H9 (cell line): Measurements from ENCODE around the gene FAM83F. TPM values are rescaled to one million over a fixed set of nuclear protein-coding genes. Genes with fewer than 3 reads are reported as not detected.

Experiments
- DNase-seq: peaks from one replicate; pipeline ENCODE4 v3.0.0-alpha.2; 2017
- H2AFZ ChIP-seq: one replicate; pipeline ENCODE4 v1.6.1; 2013; ENCODE audit warnings: mild to moderate bottlenecking, low read length, control low read depth, moderate library complexity
- H2AK5ac ChIP-seq: 2 replicates; pipeline ENCODE4 v1.6.1; 2013; ENCODE audit warnings: low read length, control low read depth, mixed read lengths; ENCODE audit not compliant: insufficient read length
- H2BK120ac ChIP-seq: one replicate; pipeline ENCODE4 v1.6.1; 2013; ENCODE audit warnings: low read depth, mild to moderate bottlenecking, low read length, control low read depth, inconsistent platforms; ENCODE audit not compliant: poor library complexity, severe bottlenecking
- H2BK12ac ChIP-seq: 2 replicates; pipeline ENCODE4 v1.6.1; 2013; ENCODE audit warnings: low read length, control low read depth, mixed read lengths, low read depth; ENCODE audit not compliant: insufficient read length
- H2BK15ac ChIP-seq: 2 replicates; pipeline ENCODE4 v1.6.1; 2013; ENCODE audit warnings: low read depth, low read length, control low read depth
- H2BK20ac ChIP-seq: one replicate; pipeline ENCODE4 v1.6.1; 2013; ENCODE audit warnings: low read depth, mild to moderate bottlenecking, low read length, control low read depth, inconsistent platforms; ENCODE audit not compliant: poor library complexity, severe bottlenecking
- H2BK5ac ChIP-seq: 2 replicates; pipeline ENCODE4 v1.6.1; 2013; ENCODE audit warnings: low read length, control low read depth, mixed read lengths; ENCODE audit not compliant: insufficient read length
- H3K14ac ChIP-seq: 2 replicates; pipeline ENCODE4 v1.6.1; 2013; ENCODE audit warnings: low read length, control low read depth; ENCODE audit not compliant: insufficient read depth
- H3K18ac ChIP-seq: 2 replicates; pipeline ENCODE4 v1.6.1; 2013; ENCODE audit warnings: low read depth, mild to moderate bottlenecking, mixed read lengths, low read length, control low read depth; ENCODE audit not compliant: insufficient read length
- H3K23ac ChIP-seq: 2 replicates; pipeline ENCODE4 v1.6.1; 2013; ENCODE audit warnings: low read length, control low read depth, mixed read lengths, low read depth; ENCODE audit not compliant: insufficient read length
- H3K23me2 ChIP-seq: 2 replicates; pipeline ENCODE4 v1.6.1; 2013; ENCODE audit warnings: low read depth, mild to moderate bottlenecking, mixed read lengths, low read length, control low read depth; ENCODE audit not compliant: insufficient read length, poor library complexity, severe bottlenecking
- H3K27ac ChIP-seq: 2 replicates; pipeline ENCODE4 v1.5.1; 2013; ENCODE audit warnings: low read length, control low read depth, mixed read lengths, low read depth; ENCODE audit not compliant: insufficient read length
- H3K27me3 ChIP-seq: 2 replicates; pipeline ENCODE4 v1.6.1; 2013; ENCODE audit warnings: low read length, control low read depth, inconsistent platforms; ENCODE audit not compliant: insufficient read depth
- H3K4ac ChIP-seq: 2 replicates; pipeline ENCODE4 v1.6.1; 2013; ENCODE audit warnings: low read depth, mild to moderate bottlenecking, control low read depth, inconsistent platforms, low read length, moderate library complexity
- H3K4me1 ChIP-seq: 2 replicates; pipeline ENCODE4 v1.6.1; 2013; ENCODE audit warnings: low read length, control low read depth, inconsistent platforms; ENCODE audit not compliant: insufficient read depth
- H3K4me2 ChIP-seq: 2 replicates; pipeline ENCODE4 v1.6.1; 2013; ENCODE audit warnings: low read length, control low read depth, mixed read lengths; ENCODE audit not compliant: insufficient read length, insufficient read depth
- H3K56ac ChIP-seq: 2 replicates; pipeline ENCODE4 v1.6.1; 2013; ENCODE audit warnings: low read depth, mild to moderate bottlenecking, mixed read lengths, low read length, control low read depth; ENCODE audit not compliant: insufficient read length
- H3K79me1 ChIP-seq: 2 replicates; pipeline ENCODE4 v1.6.1; 2013; ENCODE audit warnings: low read depth, mild to moderate bottlenecking, moderate library complexity, low read length, control low read depth, inconsistent platforms; ENCODE audit not compliant: insufficient read depth, poor library complexity, severe bottlenecking
- H3K79me2 ChIP-seq: 2 replicates; pipeline ENCODE4 v1.6.1; 2013; ENCODE audit warnings: low read length, control low read depth, inconsistent platforms; ENCODE audit not compliant: insufficient read depth
- H3K9ac ChIP-seq: 2 replicates; pipeline ENCODE4 v1.6.1; 2013; ENCODE audit warnings: low read length, control low read depth, mixed read lengths; ENCODE audit not compliant: insufficient read length; ENCODE audit errors: extremely low read depth
- H3K9me3 ChIP-seq: one replicate; pipeline ENCODE4 v1.6.1; 2013; ENCODE audit warnings: low read depth, low read length, inconsistent platforms; ENCODE audit not compliant: control insufficient read depth
- H3T11ph ChIP-seq: one replicate; pipeline ENCODE4 v1.6.1; 2013; ENCODE audit warnings: mild to moderate bottlenecking, low read length, control low read depth, inconsistent platforms
- H4K20me1 ChIP-seq: one replicate; pipeline ENCODE4 v1.6.1; 2013; ENCODE audit not compliant: control insufficient read depth, insufficient read length, insufficient read depth
- H4K5ac ChIP-seq: 2 replicates; pipeline ENCODE4 v1.6.1; 2013; ENCODE audit warnings: low read depth, mild to moderate bottlenecking, mixed read lengths, low read length, control low read depth; ENCODE audit not compliant: insufficient read length
- H4K8ac ChIP-seq: replicated peaks from 2 replicates; pipeline ENCODE4 v1.6.1; 2013; ENCODE audit warnings: low read length, control low read depth, mixed read lengths, low read depth; ENCODE audit not compliant: insufficient read length
- H4K91ac ChIP-seq: 2 replicates; pipeline ENCODE4 v1.6.1; 2013; ENCODE audit warnings: low read depth, mild to moderate bottlenecking, moderate library complexity, mixed read lengths, low read length, control low read depth; ENCODE audit not compliant: insufficient read length
- H3K27ac Mint-ChIP-seq, 3 experiments: 2 replicates in 2 of 3; 3 replicates in 1 of 3; pipeline ENCODE4 v1.8.0; 2020 to 2021; ENCODE audit warnings: mixed read lengths in 3 of 3, mild to moderate bottlenecking in 1 of 3, moderate library complexity in 1 of 3
- H3K27me3 Mint-ChIP-seq: 2 replicates; pipeline ENCODE4 v1.8.0; 2021; ENCODE audit warnings: low read depth, mild to moderate bottlenecking, moderate library complexity, mixed read lengths
- H3K36me3 Mint-ChIP-seq, 3 experiments: 2 replicates in 2 of 3; 3 replicates in 1 of 3; pipeline ENCODE4 v1.8.0; 2020 to 2021; ENCODE audit warnings: low read depth in 3 of 3, mixed read lengths in 3 of 3; ENCODE audit not compliant: insufficient read depth in 1 of 3
- H3K4me1 Mint-ChIP-seq, 2 experiments: 2 replicates each; pipeline ENCODE4 v1.8.0; 2020; ENCODE audit warnings: mixed read lengths in 2 of 2
- H3K4me3 Mint-ChIP-seq, 2 experiments: 2 replicates in 1 of 2; 3 replicates in 1 of 2; pipeline ENCODE4 v1.8.0; 2020 to 2021; ENCODE audit warnings: mild to moderate bottlenecking in 2 of 2, mixed read lengths in 2 of 2, moderate library complexity in 1 of 2
- H3K9me3 Mint-ChIP-seq, 2 experiments: 2 replicates in 1 of 2; 3 replicates in 1 of 2; pipeline ENCODE4 v1.8.0; 2020; ENCODE audit warnings: mild to moderate bottlenecking in 2 of 2, mixed read lengths in 2 of 2, moderate library complexity in 1 of 2
- CTCF ChIP-seq: fragments of 200-600 bp; sonication (generic); conservative IDR thresholded peaks from 3 replicates; pipeline ENCODE4 v1.8.0; 2021; ENCODE audit warnings: antibody characterized with exemption, mild to moderate bottlenecking
- WGBS: extraction: QIAGEN DNeasy Blood & Tissue Kit; methylation state at CpG from one replicate; pipeline ENCODE4 v1.1.7; 2013; ENCODE audit warnings: missing lambda C conversion rate, low lambda C conversion rate, mixed read lengths; ENCODE audit not compliant: insufficient read length; ENCODE audit errors: extremely low coverage; 5-methylcytosine and 5-hydroxymethylcytosine counted together
- total RNA-seq: library from RNA; stranded (reverse); gene quantifications from 2 replicates; pipeline ENCODE4 v1.2.1, GENCODE V29; 2021

Gene FAM83F
- total RNA-seq, 1 experiment from 2014 or later = 17.4 TPM

- no peak overlapping the region for H2BK5ac ChIP-seq
Observed at GRCh38 chr22:40056559-40056958, 61.8 kb downstream of the FAM83F start.

More at GRCh38 chr22:40056559-40056958, 61.8 kb downstream of the FAM83F start:
- H3K4me1 ChIP-seq = peaks cover 8% of the 10 kb centered on the region
- no peak overlapping the region for H2BK120ac ChIP-seq
- H3K4ac ChIP-seq = no peak overlapping the region
- no peak overlapping the region for H3K56ac ChIP-seq
- H2BK20ac ChIP-seq = no peak overlapping the region
- H2BK15ac ChIP-seq = no peak overlapping the region
- no peaks in the 10 kb centered on the region for H4K20me1 ChIP-seq
- Mint-ChIP-seq H3K9me3 (no peaks in the 10 kb centered on the region), H3K36me3 (no peaks in the 10 kb centered on the region), H3K4me3 (no peak overlapping the region), H3K27ac (peak overlapping the region in 1 of 3 experiments; percentile 80; a peak in 1 of 7 replicates), H3K4me1 (peaks cover 42 to 43% of the 10 kb centered on the region in 2 experiments), H3K27me3 (no peaks in the 10 kb centered on the region)
- H2AFZ ChIP-seq = no peak overlapping the region
- no peak overlapping the region for H3K14ac ChIP-seq
- no peaks in the 10 kb centered on the region for H3K27me3 ChIP-seq
- no peak overlapping the region for H3K9ac ChIP-seq
- H4K5ac ChIP-seq = no peak overlapping the region
- no peak overlapping the region for H4K8ac ChIP-seq
- no peak overlapping the region for H2AK5ac ChIP-seq
- H3T11ph ChIP-seq = no peak overlapping the region
- WGBS = no CpG with 5 or more reads among the region's 3 CpGs
- no peak overlapping the region for H2BK12ac ChIP-seq
- no peaks in the 10 kb centered on the region for H3K23me2 ChIP-seq
- no peak overlapping the region for H4K91ac ChIP-seq
- H3K4me2 ChIP-seq = peak overlapping the region; percentile 31
- H3K27ac ChIP-seq = no peak overlapping the region
- 0 out of 2 replicates have a peak, but pooled peaks cover 2% of the 10 kb centered on the region for H3K79me2 ChIP-seq
- H3K23ac ChIP-seq = no peak overlapping the region
- H3K79me1 ChIP-seq = peaks cover 2% of the 10 kb centered on the region
- no peak for DNase-seq
- H3K18ac ChIP-seq = no peak overlapping the region
- TF ChIP-seq CTCF = no peak
- no peaks in the 10 kb centered on the region for H3K9me3 ChIP-seq
